ENCODE measurements around the gene SOBP.

The SOBP gene

GRCh38 chr6:107489636-107490565 lies at the start of gene SOBP:
Gene SOBP, plus strand, starts transcription at chr6:107490117. Its CDS starts 500 bp downstream, at chr6:107490617.
- TF ChIP-seq GATA3 (IDR thresholded peaks at IDR 0.05; ENCODE audit: low read depth, low read length): no peak
- no peak for TF ChIP-seq GATA2 (IDR thresholded peaks at IDR 0.05; ENCODE audit: low read depth, low read length)

GRCh38 chr6:107440936-107441335 lies 49.0 kb upstream of the SOBP start:
- TF ChIP-seq GATA2 (IDR thresholded peaks at IDR 0.05; ENCODE audit: low read depth, low read length) (no peak), GATA3 (IDR thresholded peaks at IDR 0.05; ENCODE audit: low read depth, low read length) (no peak)

- TF ChIP-seq GATA3 (IDR thresholded peaks at IDR 0.05; ENCODE audit: low read depth, low read length) (no peak), GATA2 (IDR thresholded peaks at IDR 0.05; ENCODE audit: low read depth, low read length) (no peak)
Measured at GRCh38 chr6:107441682-107442081, 48.2 kb upstream of the SOBP start.

- TF ChIP-seq GATA3 (IDR thresholded peaks at IDR 0.05; ENCODE audit: low read depth, low read length) (no peak), GATA2 (IDR thresholded peaks at IDR 0.05; ENCODE audit: low read depth, low read length) (no peak)
Measured at GRCh38 chr6:107442938-107443607, 46.8 kb upstream of the SOBP start.

- TF ChIP-seq GATA2 (IDR thresholded peaks at IDR 0.05; ENCODE audit: low read depth, low read length): no peak
- no peak for TF ChIP-seq GATA3 (IDR thresholded peaks at IDR 0.05; ENCODE audit: low read depth, low read length)
Measured at GRCh38 chr6:107443608-107444267, 46.2 kb upstream of the SOBP start.

- TF ChIP-seq GATA3 (IDR thresholded peaks at IDR 0.05; ENCODE audit: low read depth, low read length) (no peak), GATA2 (IDR thresholded peaks at IDR 0.05; ENCODE audit: low read depth, low read length) (no peak)
Measured at GRCh38 chr6:107444277-107444676, 45.6 kb upstream of the SOBP start.

GRCh38 chr6:107447663-107448216 lies 42.2 kb upstream of the SOBP start:
- no peak for TF ChIP-seq GATA2 (IDR thresholded peaks at IDR 0.05; ENCODE audit: low read depth, low read length)
- TF ChIP-seq GATA3 (IDR thresholded peaks at IDR 0.05; ENCODE audit: low read depth, low read length): no peak

GRCh38 chr6:107448776-107449175 lies 41.1 kb upstream of the SOBP start:
- no peak for TF ChIP-seq GATA2 (IDR thresholded peaks at IDR 0.05; ENCODE audit: low read depth, low read length)

GRCh38 chr6:107458672-107459282 lies 31.1 kb upstream of the SOBP start:
- no peak for TF ChIP-seq GATA3 (IDR thresholded peaks at IDR 0.05; ENCODE audit: low read depth, low read length)
- TF ChIP-seq GATA2 (IDR thresholded peaks at IDR 0.05; ENCODE audit: low read depth, low read length): no peak

GRCh38 chr6:107459283-107460082 lies 30.4 kb upstream of the SOBP start, which contains the start of gene PDSS2:
Gene PDSS2, minus strand, starts transcription at chr6:107459564. Its CDS starts 279 bp downstream, at chr6:107459285.
- TF ChIP-seq GATA3 (IDR thresholded peaks at IDR 0.05; ENCODE audit: low read depth, low read length) (no peak), GATA2 (IDR thresholded peaks at IDR 0.05; ENCODE audit: low read depth, low read length) (no peak)

GRCh38 chr6:107460083-107460631 lies 29.8 kb upstream of the SOBP start:
- TF ChIP-seq GATA2 (IDR thresholded peaks at IDR 0.05; ENCODE audit: low read depth, low read length) (no peak), GATA3 (IDR thresholded peaks at IDR 0.05; ENCODE audit: low read depth, low read length) (no peak)

GRCh38 chr6:107466062-107466461 lies 23.9 kb upstream of the SOBP start:
- TF ChIP-seq GATA3 (IDR thresholded peaks at IDR 0.05; ENCODE audit: low read depth, low read length) (no peak), GATA2 (IDR thresholded peaks at IDR 0.05; ENCODE audit: low read depth, low read length) (no peak)

GRCh38 chr6:107470364-107470763 lies 19.6 kb upstream of the SOBP start:
- TF ChIP-seq GATA3 (IDR thresholded peaks at IDR 0.05; ENCODE audit: low read depth, low read length) (no peak), GATA2 (IDR thresholded peaks at IDR 0.05; ENCODE audit: low read depth, low read length) (no peak)

Data from SH-SY5Y (cell line).